Embryonic facial prominence (tissue), 1 donor: ENCODE measurements around the gene LY6G5B.

Experiments
- DNase-seq: peaks from one replicate; pipeline ENCODE4 v3.0.0-alpha.2; 2016; ENCODE audit errors: extremely low spot score

Gene LY6G5B

GRCh38 chr6:31715022-31715958 lies 45.5 kb downstream of the LY6G5B start, which contains the start of gene LY6G6D:
LY6G6D (plus strand) TSS chr6:31715348; CDS start chr6:31715356, 8 bp downstream.
- DNase-seq: no peak

GRCh38 chr6:31717499-31718222 lies 47.9 kb downstream of the LY6G5B start:
- DNase-seq: no peak

- no peak for DNase-seq
Observed at GRCh38 chr6:31718265-31718664, 48.5 kb downstream of the LY6G5B start.

- DNase-seq: no peak
Observed at GRCh38 chr6:31719001-31719400, 49.2 kb downstream of the LY6G5B start.

- DNase-seq: no peak
Observed at GRCh38 chr6:31720196-31720770, 50.5 kb downstream of the LY6G5B start.

GRCh38 chr6:31721351-31722020 lies 51.7 kb downstream of the LY6G5B start, which contains the start of gene LY6G6C:
LY6G6C (minus strand) TSS chr6:31721746; CDS start chr6:31721679, 67 bp downstream.
- DNase-seq: no peak

- DNase-seq: no peak
Observed at GRCh38 chr6:31722173-31722572, 52.4 kb downstream of the LY6G5B start.
